MM.1S (cell line): ENCODE data around the gene RIF1.

Source experiments
- DNase-seq: peaks from one replicate; pipeline ENCODE4 v3.0.0-alpha.2; 2015
- H2AFZ ChIP-seq: fragments of 300-600 bp; sonication (generic); 2 replicates; pipeline ENCODE4 v1.6.0; 2016; ENCODE audit warnings: antibody characterized with exemption, low read length
- H3F3A ChIP-seq: fragments of 300-600 bp; sonication (generic); 2 replicates; pipeline ENCODE4 v1.6.1; 2016; ENCODE audit warnings: mild to moderate bottlenecking, antibody characterized with exemption, low read length, moderate library complexity, mixed read lengths; ENCODE audit not compliant: insufficient read depth
- H3K27ac ChIP-seq: fragments of 300-600 bp; sonication (generic); 2 replicates; pipeline ENCODE4 v1.5.1; 2016; ENCODE audit warnings: mild to moderate bottlenecking, low read length
- H3K27me3 ChIP-seq: fragments of 300-600 bp; sonication (generic); replicated peaks from 2 replicates; pipeline ENCODE4 v1.6.0; 2016; ENCODE audit warnings: low read length; ENCODE audit not compliant: insufficient read depth
- H3K36me3 ChIP-seq: fragments of 300-600 bp; sonication (generic); replicated peaks from 2 replicates; pipeline ENCODE4 v1.6.1; 2016; ENCODE audit warnings: mild to moderate bottlenecking, low read length, mixed read lengths; ENCODE audit not compliant: insufficient read depth
- H3K4me1 ChIP-seq: fragments of 300-600 bp; sonication (generic); 2 replicates; pipeline ENCODE4 v1.6.1; 2016; ENCODE audit warnings: low read length, mixed read lengths
- H3K4me2 ChIP-seq: fragments of 300-600 bp; sonication (generic); 2 replicates; pipeline ENCODE4 v1.6.0; 2016; ENCODE audit warnings: low read depth, low read length
- H3K4me3 ChIP-seq: fragments of 300-600 bp; sonication (generic); 2 replicates; pipeline ENCODE4 v1.5.1; 2016; ENCODE audit warnings: low read length, mixed read lengths
- H3K79me2 ChIP-seq: fragments of 300-600 bp; sonication (generic); 2 replicates; pipeline ENCODE4 v1.6.1; 2016; ENCODE audit warnings: mixed run types, low read length, mixed read lengths
- H3K9ac ChIP-seq: fragments of 300-600 bp; sonication (generic); 2 replicates; pipeline ENCODE4 v1.6.1; 2016; ENCODE audit warnings: low read length, mixed read lengths
- H3K9me2 ChIP-seq: fragments of 300-600 bp; sonication (generic); replicated peaks from 2 replicates; pipeline ENCODE4 v1.6.1; 2016; ENCODE audit warnings: mild to moderate bottlenecking, low read length, mixed read lengths; ENCODE audit not compliant: insufficient read depth
- H3K9me3 ChIP-seq: fragments of 300-600 bp; sonication (generic); replicated peaks from 2 replicates; pipeline ENCODE4 v1.6.1; 2016; ENCODE audit warnings: mild to moderate bottlenecking, low read length, mixed read lengths; ENCODE audit not compliant: insufficient read depth
- H4K20me1 ChIP-seq: fragments of 300-600 bp; sonication (generic); 2 replicates; pipeline ENCODE4 v1.6.1; 2016; ENCODE audit warnings: mild to moderate bottlenecking, low read length, moderate library complexity, mixed read lengths; ENCODE audit not compliant: insufficient read depth
- EZH2 ChIP-seq: fragments of 300-600 bp; sonication (generic); optimal IDR thresholded peaks from 2 replicates; pipeline ENCODE3; 2017; ENCODE audit warnings: low read depth, mild to moderate bottlenecking, antibody characterized with exemption, low read length, mixed read lengths
- EZH2phosphoT487 ChIP-seq: fragments of 300-600 bp; sonication (generic); IDR thresholded peaks from 2 replicates; pipeline ENCODE4 v1.6.1; 2018; ENCODE audit warnings: antibody characterized with exemption, low read length
- TF ChIP-seq, protein P1 (sequence below): fragments of 300-600 bp; sonication (generic); IDR thresholded peaks from 2 replicates; pipeline ENCODE4 v1.5.1; 2016; ENCODE audit warnings: antibody characterized with exemption, low read length, mixed read lengths

The RIF1 gene

GRCh38 chr2:151483546-151483945 lies 73.8 kb downstream of the RIF1 start:
- TF ChIP-seq EZH2, result no peak
- no peak for TF ChIP-seq EZH2phosphoT487
- TF ChIP-seq, protein P1, sequence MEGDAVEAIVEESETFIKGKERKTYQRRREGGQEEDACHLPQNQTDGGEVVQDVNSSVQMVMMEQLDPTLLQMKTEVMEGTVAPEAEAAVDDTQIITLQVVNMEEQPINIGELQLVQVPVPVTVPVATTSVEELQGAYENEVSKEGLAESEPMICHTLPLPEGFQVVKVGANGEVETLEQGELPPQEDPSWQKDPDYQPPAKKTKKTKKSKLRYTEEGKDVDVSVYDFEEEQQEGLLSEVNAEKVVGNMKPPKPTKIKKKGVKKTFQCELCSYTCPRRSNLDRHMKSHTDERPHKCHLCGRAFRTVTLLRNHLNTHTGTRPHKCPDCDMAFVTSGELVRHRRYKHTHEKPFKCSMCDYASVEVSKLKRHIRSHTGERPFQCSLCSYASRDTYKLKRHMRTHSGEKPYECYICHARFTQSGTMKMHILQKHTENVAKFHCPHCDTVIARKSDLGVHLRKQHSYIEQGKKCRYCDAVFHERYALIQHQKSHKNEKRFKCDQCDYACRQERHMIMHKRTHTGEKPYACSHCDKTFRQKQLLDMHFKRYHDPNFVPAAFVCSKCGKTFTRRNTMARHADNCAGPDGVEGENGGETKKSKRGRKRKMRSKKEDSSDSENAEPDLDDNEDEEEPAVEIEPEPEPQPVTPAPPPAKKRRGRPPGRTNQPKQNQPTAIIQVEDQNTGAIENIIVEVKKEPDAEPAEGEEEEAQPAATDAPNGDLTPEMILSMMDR, result no peak
- Histone ChIP-seq H3K27me3 (no peaks in the 10 kb centered on the region), H3K9me2 (no peaks in the 10 kb centered on the region), H3K4me3 (no peak overlapping the region), H3K27ac (no peak overlapping the region), H3K4me1 (no peaks in the 10 kb centered on the region), H3K36me3 (peaks cover 5% of the 10 kb centered on the region; the same call in 1 of the 2 replicates), H3F3A (no peaks in the 10 kb centered on the region), H2AFZ (no peak overlapping the region), H3K9ac (no peak overlapping the region), H3K79me2 (no peaks in the 10 kb centered on the region; the same call in 1 of the 2 replicates), H3K9me3 (no peaks in the 10 kb centered on the region), H3K4me2 (no peak overlapping the region), H4K20me1 (no peaks in the 10 kb centered on the region; the same call in 1 of the 2 replicates)
- no peak for DNase-seq

DNA sequence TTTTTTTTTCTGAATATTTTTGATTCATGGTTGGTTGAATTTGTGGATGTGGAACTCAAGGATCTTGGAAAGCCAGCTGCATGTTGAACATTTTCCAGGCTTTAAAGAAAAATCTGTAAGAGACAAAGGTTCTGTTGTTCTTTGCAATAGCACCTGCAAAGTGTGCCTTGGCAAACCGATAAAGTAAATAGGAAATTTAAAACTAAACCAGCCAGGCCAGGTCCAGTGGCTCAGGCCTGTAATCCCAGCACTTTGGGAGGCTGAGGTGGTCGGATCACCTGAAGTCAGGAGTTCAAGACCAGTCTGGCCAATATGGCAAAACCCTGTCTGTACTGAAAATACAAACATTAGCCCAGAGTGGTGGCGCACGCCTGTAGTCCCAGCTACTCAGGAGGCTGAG lies 74.4 kb downstream of the RIF1 start:
- no peak overlapping the region for H3K27ac ChIP-seq
- DNase-seq, result no peak
- no peaks in the 10 kb centered on the region for H3K9me3 ChIP-seq
- H3K9me2 ChIP-seq, result no peaks in the 10 kb centered on the region
- H4K20me1 ChIP-seq, result no peaks in the 10 kb centered on the region; the same call in 1 of the 2 replicates
- no peaks in the 10 kb centered on the region for H3F3A ChIP-seq
- no peak overlapping the region for H3K4me2 ChIP-seq
- H3K4me3 ChIP-seq, result no peak overlapping the region
- peaks cover 5% of the 10 kb centered on the region; the same call in 1 of the 2 replicates for H3K36me3 ChIP-seq
- H3K4me1 ChIP-seq, result no peaks in the 10 kb centered on the region
- no peaks in the 10 kb centered on the region; the same call in 1 of the 2 replicates for H3K79me2 ChIP-seq
- no peak for TF ChIP-seq EZH2
- TF ChIP-seq, protein P1, result no peak
- TF ChIP-seq EZH2phosphoT487, result no peak
- H2AFZ ChIP-seq, result no peak overlapping the region
- no peaks in the 10 kb centered on the region for H3K27me3 ChIP-seq
- H3K9ac ChIP-seq, result no peak overlapping the region

- Histone ChIP-seq H2AFZ (no peak overlapping the region), H3K27me3 (no peaks in the 10 kb centered on the region), H3K9ac (no peak overlapping the region), H3K79me2 (no peaks in the 10 kb centered on the region), H3K9me2 (no peaks in the 10 kb centered on the region), H3K36me3 (no peaks in the 10 kb centered on the region), H3K27ac (no peak overlapping the region), H4K20me1 (no peaks in the 10 kb centered on the region; the same call in 1 of the 2 replicates), H3F3A (no peaks in the 10 kb centered on the region), H3K4me3 (no peak overlapping the region), H3K4me2 (no peak overlapping the region), H3K4me1 (no peaks in the 10 kb centered on the region), H3K9me3 (no peaks in the 10 kb centered on the region)
- TF ChIP-seq EZH2 (no peak), EZH2phosphoT487 (no peak)
- TF ChIP-seq, protein P1, result no peak
- DNase-seq, result no peak
Measured at GRCh38 chr2:151486053-151486452, 76.4 kb downstream of the RIF1 start.
